Thyroid gland (tissue), 4 donors: Measurements from ENCODE around the gene ZFAND3.

Experiments used
- CTCF ChIP-seq, 6 experiments: fragments of 200-600 bp in 3 of 6; fragments of 450-650 bp in 3 of 6; sonication (generic) in 3 of 6; IDR thresholded peaks; one replicate each; pipeline ENCODE4 v1.5.1; 2016 to 2019; ENCODE audit warnings: antibody characterized with exemption in 6 of 6, mild to moderate bottlenecking in 2 of 6, inconsistent platforms in 1 of 6, moderate library complexity in 1 of 6
- POLR2A ChIP-seq, 2 donors: fragments of 450-650 bp; IDR thresholded peaks; one replicate each; pipeline ENCODE4 v1.6.1; 2017; ENCODE audit warnings: antibody characterized with exemption in 2 of 2, mild to moderate bottlenecking in 2 of 2, moderate library complexity in 1 of 2

GRCh38 chr6:37850260-37850659 lies 30.7 kb downstream of the ZFAND3 start:
- TF ChIP-seq CTCF (IDR thresholded peaks at IDR 0.05): no peak
- no peak for TF ChIP-seq POLR2A (IDR thresholded peaks at IDR 0.05)
